Transverse colon (tissue), 4 donors: Measurements from ENCODE around the gene ZFAND6. TPM values are rescaled to one million over a fixed set of nuclear protein-coding genes. Genes with fewer than 3 reads are reported as not detected.
"Not testable (repeated sequence)": the region's sequence is repeated elsewhere in the genome, so short reads cannot be mapped to it uniquely, and the experiment has no call there.

Experiments
- DNase-seq: peaks from one replicate; pipeline ENCODE4 v3.0.0-alpha.2; 2019
- H3K27ac ChIP-seq, 4 donors: fragments of 200-600 bp; sonication (generic); 2 replicates each; pipeline ENCODE4 v1.5.1; 2016 to 2018; ENCODE audit warnings: inconsistent platforms in 4 of 4
- H3K27me3 ChIP-seq: fragments of 200-600 bp; sonication (generic); 2 replicates; pipeline ENCODE4 v1.5.1; 2017; ENCODE audit warnings: inconsistent platforms
- H3K36me3 ChIP-seq, 4 donors: fragments of 200-600 bp; sonication (generic); 2 replicates each; pipeline ENCODE4 v1.5.1; 2017 to 2019; ENCODE audit warnings: inconsistent platforms in 4 of 4
- H3K4me1 ChIP-seq, 4 donors: fragments of 200-600 bp; sonication (generic); 2 replicates each; pipeline ENCODE4 v1.5.1; 2017 to 2020; ENCODE audit warnings: inconsistent platforms in 4 of 4
- H3K4me3 ChIP-seq, 4 donors: fragments of 200-600 bp; sonication (generic); 1 replicate in 1 of 4; 2 replicates in 3 of 4; pipeline versions ENCODE4 v1.5.1 to v1.6.1; 2017 to 2019; ENCODE audit warnings: inconsistent platforms in 4 of 4
- H3K9me3 ChIP-seq, 2 donors: fragments of 200-600 bp; sonication (generic); 2 replicates each; pipeline ENCODE4 v1.5.1; 2017 to 2019; ENCODE audit warnings: inconsistent platforms in 2 of 2
- EP300 ChIP-seq: sonication (generic); formaldehyde crosslinking; IDR thresholded peaks from one replicate; pipeline ENCODE4 v1.6.1; 2017; ENCODE audit warnings: antibody characterized with exemption, low read depth
- POLR2A ChIP-seq: fragments of 450-650 bp; IDR thresholded peaks from one replicate; pipeline ENCODE4 v1.6.1; 2016; ENCODE audit warnings: antibody characterized with exemption, mild to moderate bottlenecking, moderate library complexity
- POLR2AphosphoS5 ChIP-seq, 3 donors: sonication (generic); formaldehyde crosslinking; IDR thresholded peaks; one replicate each; pipeline ENCODE4 v1.6.1; 2016; ENCODE audit warnings: antibody characterized with exemption in 3 of 3
- WGBS, 2 donors: methylation state at CpG; one replicate each; pipeline ENCODE4 v1.1.5; 2018; ENCODE audit warnings: low coverage in 1 of 2; 5-methylcytosine and 5-hydroxymethylcytosine counted together
- in situ Hi-C, 4 donors: fragments of 200-750 bp; cut with MboI; loops; one replicate each; pipeline versions ENCODE4 v1.15.0 to v1.15.1; 2017; ENCODE audit warnings: low sequenced_read_pairs in 3 of 4, low pct_ligation_motif_present in 1 of 4, low pct_unique_long_range_greater_than_20kb in 1 of 4
- intact Hi-C: fragments of 100-400 bp; cut with DNase I; formaldehyde crosslinking; loops from one replicate; pipeline ENCODE4 v1.15.1; 2023; ENCODE audit warnings: low total_unique reads
- total RNA-seq, 4 donors: library from RNA; depleted of rRNA; stranded (reverse); fragments of >200 nt; gene quantifications; one replicate each; pipeline ENCODE4 v1.1.0, GENCODE V29; 2016
- TF ChIP-seq, protein P1 (sequence below), 5 experiments: fragments of 200-600 bp in 3 of 5; fragments of 450-650 bp in 2 of 5; sonication (generic) in 3 of 5; IDR thresholded peaks; 1 replicate in 2 of 5; 2 replicates in 3 of 5; pipeline ENCODE4 v1.5.1; 2016 to 2017; ENCODE audit warnings: antibody characterized with exemption in 5 of 5, inconsistent platforms in 3 of 5, mild to moderate bottlenecking in 2 of 5, moderate library complexity in 1 of 5

ZFAND6 gene
- total RNA-seq, 4 donors from 2014 or later, result 86.7 to 195 (median 117) TPM

DNA sequence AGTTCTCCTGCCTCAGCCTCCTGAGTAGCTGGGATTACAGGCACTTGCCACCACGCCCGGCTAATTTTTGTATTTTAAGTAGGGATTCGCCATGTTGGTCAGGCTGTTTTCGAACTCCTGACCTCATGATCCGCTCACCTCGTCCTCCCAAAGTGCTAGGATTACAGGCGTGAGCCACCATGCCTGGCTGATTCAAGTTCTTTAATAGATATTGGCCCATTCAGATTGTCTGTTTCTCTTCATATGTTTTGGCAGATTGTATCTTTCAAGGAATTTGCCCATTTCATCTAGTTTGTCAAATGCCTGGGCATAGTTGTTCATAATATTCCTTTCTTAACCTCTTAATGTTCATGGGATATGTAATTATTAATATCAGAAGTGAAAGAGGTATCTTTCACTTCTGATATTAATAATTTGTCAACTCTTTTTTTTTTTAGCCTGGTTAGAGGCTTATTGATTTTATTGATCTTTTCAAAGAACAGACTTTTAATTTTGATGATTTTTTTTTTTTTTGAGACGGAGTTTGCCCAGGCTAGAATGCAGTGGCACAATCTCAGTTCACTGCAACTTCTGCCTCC, 40.2 kb upstream of the ZFAND6 start:
- in situ Hi-C loops, result no loop called here
- 83 to 88% methylated on average over 6 to 8 of the region's 8 CpGs for WGBS, 2 donors
- no peak overlapping the region for H3K27ac ChIP-seq
- intact Hi-C loops, result no loop called here
- H3K36me3 ChIP-seq, result no peaks in the 10 kb centered on the region
- no peak overlapping the region for H3K4me3 ChIP-seq
- no peaks in the 10 kb centered on the region for H3K27me3 ChIP-seq
- no peaks in the 10 kb centered on the region for H3K4me1 ChIP-seq
- DNase-seq, result no peak
- TF ChIP-seq POLR2AphosphoS5 (IDR thresholded peaks at IDR 0.05), result no peak
- TF ChIP-seq EP300, result no peak
- TF ChIP-seq, protein P1, sequence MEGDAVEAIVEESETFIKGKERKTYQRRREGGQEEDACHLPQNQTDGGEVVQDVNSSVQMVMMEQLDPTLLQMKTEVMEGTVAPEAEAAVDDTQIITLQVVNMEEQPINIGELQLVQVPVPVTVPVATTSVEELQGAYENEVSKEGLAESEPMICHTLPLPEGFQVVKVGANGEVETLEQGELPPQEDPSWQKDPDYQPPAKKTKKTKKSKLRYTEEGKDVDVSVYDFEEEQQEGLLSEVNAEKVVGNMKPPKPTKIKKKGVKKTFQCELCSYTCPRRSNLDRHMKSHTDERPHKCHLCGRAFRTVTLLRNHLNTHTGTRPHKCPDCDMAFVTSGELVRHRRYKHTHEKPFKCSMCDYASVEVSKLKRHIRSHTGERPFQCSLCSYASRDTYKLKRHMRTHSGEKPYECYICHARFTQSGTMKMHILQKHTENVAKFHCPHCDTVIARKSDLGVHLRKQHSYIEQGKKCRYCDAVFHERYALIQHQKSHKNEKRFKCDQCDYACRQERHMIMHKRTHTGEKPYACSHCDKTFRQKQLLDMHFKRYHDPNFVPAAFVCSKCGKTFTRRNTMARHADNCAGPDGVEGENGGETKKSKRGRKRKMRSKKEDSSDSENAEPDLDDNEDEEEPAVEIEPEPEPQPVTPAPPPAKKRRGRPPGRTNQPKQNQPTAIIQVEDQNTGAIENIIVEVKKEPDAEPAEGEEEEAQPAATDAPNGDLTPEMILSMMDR (IDR thresholded peaks at IDR 0.05), result no peak
- no peak for TF ChIP-seq POLR2A
- H3K9me3 ChIP-seq, result no peaks in the 10 kb centered on the region

DNA sequence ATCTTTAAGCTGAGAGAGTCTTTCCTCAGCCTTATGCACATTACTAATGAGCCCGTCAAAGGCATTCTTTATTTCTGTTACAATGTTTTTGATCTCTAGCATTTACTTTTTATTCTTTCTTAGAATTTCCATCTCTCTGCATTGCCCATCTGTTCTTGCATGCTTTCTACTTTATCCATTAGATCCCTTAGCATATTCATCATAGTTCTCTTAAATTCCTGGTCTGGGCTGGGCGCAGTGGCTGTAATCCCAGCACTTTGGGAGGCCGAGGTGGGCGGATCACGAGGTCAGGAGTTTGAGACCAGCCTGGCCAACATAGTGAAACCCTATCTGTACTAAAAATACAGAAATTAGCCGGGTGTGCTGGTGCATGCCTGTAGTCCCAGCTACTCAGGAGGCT, 39.3 kb upstream of the ZFAND6 start:
- WGBS, 2 donors, result 86 to 96% methylated on average over 2 to 6 of the region's 6 CpGs
- in situ Hi-C loops, result not testable (repeated sequence)

DNA sequence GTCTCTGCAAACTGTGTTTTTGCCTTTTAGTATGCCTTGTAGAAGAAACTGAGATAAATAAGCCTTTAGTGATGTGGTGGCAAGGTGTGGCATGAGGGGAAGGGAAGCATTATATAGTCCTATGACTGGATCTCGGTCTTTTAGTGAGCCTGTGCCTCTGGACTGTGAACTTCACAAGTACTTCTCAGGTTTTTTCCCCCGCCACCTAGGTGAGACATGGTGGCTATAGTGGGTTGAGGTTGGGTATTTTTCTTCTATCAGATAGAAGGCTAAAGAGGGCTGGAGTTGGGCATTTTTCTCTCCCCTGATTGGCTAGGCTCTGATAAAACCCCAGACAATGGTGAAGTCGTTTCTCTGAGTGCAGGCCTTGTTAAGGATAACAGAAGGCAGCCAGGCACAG, 38.7 kb upstream of the ZFAND6 start:
- TF ChIP-seq, protein P1 (IDR thresholded peaks at IDR 0.05), result no peak
- TF ChIP-seq POLR2A (no peak), POLR2AphosphoS5 (IDR thresholded peaks at IDR 0.05) (no peak), EP300 (no peak)
- Histone ChIP-seq H3K4me3 (no peak overlapping the region), H3K27me3 (no peaks in the 10 kb centered on the region), H3K9me3 (no peaks in the 10 kb centered on the region), H3K4me1 (no peaks in the 10 kb centered on the region), H3K27ac (no peak overlapping the region), H3K36me3 (no peaks in the 10 kb centered on the region)
- WGBS, 2 donors, result 81 to 100% methylated on average over 1 to 3 of the region's 3 CpGs
- in situ Hi-C loops, result no loop called here
- intact Hi-C loops, result no loop called here
- DNase-seq, result no peak

More for the DNA sequence above, 39.3 kb upstream of the ZFAND6 start:
- H3K27me3 ChIP-seq, H3K27ac ChIP-seq, H3K4me3 ChIP-seq, H3K36me3 ChIP-seq, intact Hi-C loops, H3K9me3 ChIP-seq, H3K4me1 ChIP-seq, DNase-seq: not testable (repeated sequence)

DNA sequence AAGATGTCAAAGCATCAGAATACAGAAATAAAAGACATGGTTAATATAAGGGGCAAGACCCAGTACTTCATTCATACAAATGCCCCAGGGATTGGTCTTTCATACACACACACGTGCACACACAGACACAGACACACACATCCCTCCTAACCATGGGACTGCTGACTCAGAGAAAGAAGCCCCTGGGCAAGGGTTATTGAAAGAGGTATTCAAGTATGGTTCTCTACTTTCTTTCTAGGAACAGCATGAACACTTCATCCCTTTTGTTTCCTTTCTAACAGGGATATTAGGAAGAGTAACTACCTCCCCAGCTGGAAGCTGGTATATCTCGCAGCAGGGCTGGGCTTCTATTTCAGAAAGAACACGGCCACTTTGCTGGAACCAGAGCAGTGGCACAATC, 33.2 kb upstream of the ZFAND6 start:
- in situ Hi-C loops, result no loop called here
- 83% methylated on average over 3 of the region's 3 CpGs; no CpG with 5 or more reads in 1 of the 2 donors for WGBS, 2 donors
- H3K27ac ChIP-seq, result no peak overlapping the region
- H3K9me3 ChIP-seq, result no peaks in the 10 kb centered on the region
- H3K4me1 ChIP-seq, result no peaks in the 10 kb centered on the region
- H3K4me3 ChIP-seq, result no peak overlapping the region
- TF ChIP-seq, protein P1 (IDR thresholded peaks at IDR 0.05), result no peak
- TF ChIP-seq POLR2A (no peak), POLR2AphosphoS5 (IDR thresholded peaks at IDR 0.05) (no peak)
- DNase-seq, result no peak
- no peaks in the 10 kb centered on the region for H3K36me3 ChIP-seq
- intact Hi-C loops, result no loop called here
- no peaks in the 10 kb centered on the region for H3K27me3 ChIP-seq

DNA sequence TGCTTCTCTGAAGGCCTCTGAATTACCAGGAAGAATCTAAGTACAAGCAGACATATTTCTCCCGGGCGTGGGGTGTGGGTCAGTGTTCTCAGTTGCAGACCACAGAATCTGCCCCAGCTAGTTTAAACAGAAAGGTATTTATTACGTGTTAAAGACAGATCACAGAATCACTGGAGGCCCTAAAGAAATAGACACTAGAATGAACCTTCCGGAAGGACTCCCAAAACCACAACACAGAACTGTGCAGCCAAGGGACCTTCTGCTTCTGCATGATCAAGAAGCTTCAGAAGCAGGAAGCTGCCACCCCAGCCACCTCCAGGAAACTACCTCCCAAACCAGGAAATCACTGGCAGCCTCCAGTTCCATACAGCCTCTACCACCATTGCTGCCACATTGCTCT, 32.7 kb upstream of the ZFAND6 start:
- Histone ChIP-seq H3K27me3 (no peaks in the 10 kb centered on the region), H3K4me1 (peaks cover 0 to 2% (median 1%) of the 10 kb centered on the region in 4 donors), H3K36me3 (no peaks in the 10 kb centered on the region), H3K9me3 (no peaks in the 10 kb centered on the region), H3K4me3 (no peak overlapping the region), H3K27ac (no peak overlapping the region)
- WGBS, 2 donors, result 88% methylated on average over 4 of the region's 4 CpGs; no CpG with 5 or more reads in 1 of the 2 donors
- in situ Hi-C loops, result no loop called here
- no peak for DNase-seq
- TF ChIP-seq EP300 (no peak), POLR2AphosphoS5 (IDR thresholded peaks at IDR 0.05) (no peak), POLR2A (no peak)
- TF ChIP-seq, protein P1 (IDR thresholded peaks at IDR 0.05), result no peak
- intact Hi-C loops, result no loop called here
